Large intestine (tissue), 3 donors: ENCODE data around the gene MAP2K5. TPM values are rescaled to one million over a fixed set of nuclear protein-coding genes. Genes with fewer than 3 reads are reported as not detected.

Experiments used
- DNase-seq, 2 donors: peaks; one replicate each; pipeline versions ENCODE4 v3.0.0 to v3.0.0-alpha.2; 2013
- H3K27ac ChIP-seq: one replicate; pipeline ENCODE4 v1.5.1; 2013; ENCODE audit warnings: low read length
- H3K27me3 ChIP-seq: 2 replicates; pipeline ENCODE4 v1.6.1; 2013; ENCODE audit warnings: low read length; ENCODE audit not compliant: control insufficient read depth, insufficient read depth
- H3K36me3 ChIP-seq: 2 replicates; pipeline ENCODE4 v1.6.1; 2013; ENCODE audit warnings: low read length; ENCODE audit not compliant: control insufficient read depth, insufficient read depth
- H3K4me1 ChIP-seq: one replicate; pipeline ENCODE4 v1.6.1; 2013; ENCODE audit warnings: low read length; ENCODE audit not compliant: control insufficient read depth, insufficient read depth
- H3K4me3 ChIP-seq: one replicate; pipeline ENCODE4 v1.5.1; 2013; ENCODE audit warnings: low read length
- H3K9me3 ChIP-seq: one replicate; pipeline ENCODE4 v1.6.1; 2013; ENCODE audit warnings: mild to moderate bottlenecking, low read depth, low read length, moderate library complexity; ENCODE audit not compliant: control insufficient read depth
- WGBS: methylation state at CpG from one replicate; pipeline ENCODE4 v1.1.5; 2013; ENCODE audit warnings: low lambda C conversion rate; ENCODE audit not compliant: insufficient coverage; 5-methylcytosine and 5-hydroxymethylcytosine counted together
- polyA plus RNA-seq: library from polyadenylated mRNA; unstranded; fragments of 120-200 nt; gene quantifications from one replicate; pipeline ENCODE4 v1.2.1, GENCODE V29; 2013

The MAP2K5 gene
- polyA plus RNA-seq, 1 donor = 13.7 TPM

GRCh38 chr15:67719330-67719959 lies 176.9 kb downstream of the MAP2K5 start:
- H3K27ac ChIP-seq = no peak overlapping the region
- peaks cover 3% of the 10 kb centered on the region for H3K4me1 ChIP-seq
- no peak for DNase-seq
- no peaks in the 10 kb centered on the region for H3K27me3 ChIP-seq
- no peaks in the 10 kb centered on the region for H3K9me3 ChIP-seq
- 40% methylated on average over 1 of the region's 1 CpG for WGBS
- no peaks in the 10 kb centered on the region for H3K36me3 ChIP-seq
- no peak overlapping the region for H3K4me3 ChIP-seq

GRCh38 chr15:67720556-67721175 lies 178.2 kb downstream of the MAP2K5 start:
- DNase-seq = peak in 1 of 2 donors; percentile 11
- Histone ChIP-seq H3K27ac (no peak overlapping the region), H3K36me3 (no peaks in the 10 kb centered on the region), H3K4me3 (no peak overlapping the region), H3K27me3 (no peaks in the 10 kb centered on the region), H3K4me1 (peaks cover 3% of the 10 kb centered on the region), H3K9me3 (no peaks in the 10 kb centered on the region)
- WGBS = 94% methylated on average over 2 of the region's 8 CpGs

- no peaks in the 10 kb centered on the region for H3K9me3 ChIP-seq
- no peak for DNase-seq
- peaks cover 3% of the 10 kb centered on the region for H3K4me1 ChIP-seq
- whole genome bisulfite sequencing = 82% methylated on average over 4 of the region's 5 CpGs
- H3K36me3 ChIP-seq = no peaks in the 10 kb centered on the region
- no peak overlapping the region for H3K4me3 ChIP-seq
- no peak overlapping the region for H3K27ac ChIP-seq
- no peaks in the 10 kb centered on the region for H3K27me3 ChIP-seq
These were observed 179.7 kb downstream of the MAP2K5 start for GRCh38 chr15:67722030-67722817.

- Histone ChIP-seq H3K9me3 (no peaks in the 10 kb centered on the region), H3K4me3 (no peak overlapping the region), H3K27ac (no peak overlapping the region), H3K4me1 (peaks cover 3% of the 10 kb centered on the region), H3K36me3 (no peaks in the 10 kb centered on the region), H3K27me3 (no peaks in the 10 kb centered on the region)
- WGBS = 57% methylated on average over 1 of the region's 4 CpGs
- no peak for DNase-seq
These were observed 181.0 kb downstream of the MAP2K5 start for GRCh38 chr15:67723294-67724024.

- DNase-seq = no peak
- Histone ChIP-seq H3K27ac (no peak overlapping the region), H3K27me3 (no peaks in the 10 kb centered on the region), H3K9me3 (no peaks in the 10 kb centered on the region), H3K4me1 (peaks cover 3% of the 10 kb centered on the region), H3K4me3 (no peak overlapping the region), H3K36me3 (no peaks in the 10 kb centered on the region)
- WGBS = no CpG with 5 or more reads among the region's 4 CpGs
These were observed 182.3 kb downstream of the MAP2K5 start for GRCh38 chr15:67724691-67725375.

GRCh38 chr15:67730135-67730534 lies 187.6 kb downstream of the MAP2K5 start:
- DNase-seq = no peak
- H3K36me3 ChIP-seq = no peaks in the 10 kb centered on the region
- no peaks in the 10 kb centered on the region for H3K27me3 ChIP-seq
- WGBS = no CpG with 5 or more reads among the region's 1 CpG
- H3K4me1 ChIP-seq = no peaks in the 10 kb centered on the region
- no peak overlapping the region for H3K4me3 ChIP-seq
- H3K27ac ChIP-seq = no peak overlapping the region
- no peaks in the 10 kb centered on the region for H3K9me3 ChIP-seq

- no peak overlapping the region for H3K27ac ChIP-seq
- H3K9me3 ChIP-seq = no peaks in the 10 kb centered on the region
- H3K36me3 ChIP-seq = no peaks in the 10 kb centered on the region
- no CpG with 5 or more reads among the region's 2 CpGs for WGBS
- DNase-seq = no peak
- no peaks in the 10 kb centered on the region for H3K27me3 ChIP-seq
- H3K4me1 ChIP-seq = no peaks in the 10 kb centered on the region
- H3K4me3 ChIP-seq = no peak overlapping the region
These were observed 188.7 kb downstream of the MAP2K5 start for GRCh38 chr15:67731112-67731721.

- Histone ChIP-seq H3K4me1 (no peaks in the 10 kb centered on the region), H3K4me3 (no peak overlapping the region), H3K9me3 (no peaks in the 10 kb centered on the region), H3K27ac (no peak overlapping the region), H3K27me3 (no peaks in the 10 kb centered on the region), H3K36me3 (no peaks in the 10 kb centered on the region)
- DNase-seq = no peak
These were observed 189.7 kb downstream of the MAP2K5 start for GRCh38 chr15:67732164-67732563.

GRCh38 chr15:67732671-67733374 lies 190.3 kb downstream of the MAP2K5 start:
- Histone ChIP-seq H3K36me3 (no peaks in the 10 kb centered on the region), H3K4me3 (no peak overlapping the region), H3K9me3 (no peaks in the 10 kb centered on the region), H3K27ac (no peak overlapping the region), H3K27me3 (no peaks in the 10 kb centered on the region), H3K4me1 (no peaks in the 10 kb centered on the region)
- WGBS = 88% methylated on average over 5 of the region's 14 CpGs
- DNase-seq = no peak
